Cerebellar cortex (tissue), 1 donor: Measurements from ENCODE around the gene CEP131.
A peak's percentile ranks its signal among the peaks of the same experiment; 100 is the strongest.
"Not testable (repeated sequence)": the region's sequence is repeated elsewhere in the genome, so short reads cannot be mapped to it uniquely, and the experiment has no call there.

ENCODE experiments used
- DNase-seq: peaks from one replicate; pipeline ENCODE4 v3.0.0-alpha.2; 2015; ENCODE audit warnings: low spot score

The CEP131 gene

DNA sequence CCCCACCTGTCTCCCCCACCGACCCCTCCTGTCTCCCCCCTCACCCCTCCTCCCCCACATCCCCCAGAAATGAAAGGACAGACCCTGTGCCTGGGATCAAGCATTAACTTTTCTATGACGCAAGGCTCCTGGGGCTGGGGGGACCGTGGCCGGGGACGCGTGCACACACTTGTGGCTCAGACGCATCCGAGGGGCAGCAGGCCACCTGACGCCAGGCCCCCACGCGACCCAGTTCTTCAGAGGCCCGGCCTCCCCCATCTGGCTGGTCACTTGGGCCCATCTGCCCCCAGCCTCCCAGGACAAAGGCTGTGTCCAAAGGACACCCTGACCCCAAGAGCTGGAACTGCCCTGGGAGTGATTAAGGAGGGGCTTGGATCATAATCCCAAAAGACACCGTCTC lies 71.5 kb downstream of the CEP131 start:
- DNase-seq = no peak

DNA sequence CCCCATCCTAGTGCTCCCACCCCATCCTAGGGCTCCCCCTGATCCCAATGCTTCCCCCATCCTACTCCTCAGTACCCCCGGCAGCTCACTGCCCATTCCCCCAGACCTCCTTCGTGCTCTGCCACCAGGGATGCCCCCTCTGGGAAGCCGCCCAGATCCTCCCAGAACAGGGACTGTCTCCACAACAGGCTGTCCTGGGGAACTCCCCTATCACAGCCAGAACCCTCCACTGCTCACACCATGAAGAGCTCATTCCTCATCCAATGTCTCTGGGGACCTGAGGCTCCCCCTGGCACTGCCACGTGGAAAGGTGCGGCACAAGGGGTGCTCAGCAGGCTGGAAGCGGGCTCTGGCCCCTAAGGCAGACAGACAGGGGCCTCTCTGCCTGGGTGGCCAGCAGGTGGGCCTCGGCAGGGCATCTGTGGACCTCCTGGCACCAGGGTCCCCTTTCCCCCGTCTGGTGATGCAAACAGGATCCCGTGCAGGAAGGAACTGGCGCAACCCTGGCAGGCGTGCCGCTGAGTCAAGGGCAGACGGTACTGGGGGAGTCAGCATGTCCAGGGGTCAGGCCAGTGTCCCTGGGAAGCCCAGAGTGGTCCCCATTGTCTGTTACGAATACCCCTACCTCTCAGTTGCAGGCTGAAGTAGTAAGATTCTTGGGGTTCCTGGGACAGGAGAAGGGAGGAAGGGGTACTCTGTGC lies 72.2 kb downstream of the CEP131 start:
- DNase-seq = no peak

DNA sequence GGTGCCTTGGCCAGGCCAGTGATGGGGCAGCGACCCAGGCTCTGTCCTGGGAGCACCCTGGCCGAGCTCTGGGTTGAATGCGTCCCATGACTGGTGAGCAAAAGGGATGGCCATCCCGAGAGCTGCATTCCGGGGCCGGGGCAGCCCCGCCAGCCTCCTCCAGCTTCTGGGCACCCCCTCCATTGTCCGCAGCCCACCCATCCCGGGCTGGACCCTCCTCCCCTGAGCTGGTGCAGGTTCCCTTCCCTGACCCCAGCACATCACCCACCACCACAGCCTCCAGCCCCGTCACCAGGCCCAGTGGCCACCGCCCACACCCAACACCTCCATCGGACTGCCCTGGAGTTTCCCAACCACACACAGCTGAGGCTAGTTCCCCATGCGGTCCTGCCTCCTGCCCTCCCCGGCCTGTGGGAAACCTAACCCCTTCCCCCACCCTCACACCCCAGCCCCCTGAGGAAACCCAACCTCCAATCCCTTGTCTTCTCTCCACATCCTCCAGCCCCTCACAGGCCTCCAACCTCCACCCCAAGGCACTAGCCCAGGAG lies 73.7 kb downstream of the CEP131 start:
- no peak for DNase-seq

DNA sequence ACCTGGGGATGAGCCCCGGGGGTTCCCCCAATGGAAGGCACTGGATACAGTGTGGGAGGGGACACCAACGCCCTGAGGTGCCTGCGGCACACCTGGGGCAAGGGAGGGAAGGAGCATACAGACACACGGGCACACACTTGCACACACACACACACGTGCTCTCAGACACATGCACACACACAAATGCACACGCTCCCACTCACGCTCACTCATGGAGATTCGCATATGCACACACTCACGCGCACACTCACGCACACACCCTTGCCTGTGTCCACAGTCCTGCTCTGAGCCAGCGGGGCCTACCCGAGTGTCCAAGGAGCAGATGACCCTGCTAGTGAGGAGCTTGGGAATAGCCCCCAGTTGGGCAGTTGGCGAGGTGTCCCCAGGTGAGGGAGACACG lies 74.2 kb downstream of the CEP131 start:
- DNase-seq = no peak

DNA sequence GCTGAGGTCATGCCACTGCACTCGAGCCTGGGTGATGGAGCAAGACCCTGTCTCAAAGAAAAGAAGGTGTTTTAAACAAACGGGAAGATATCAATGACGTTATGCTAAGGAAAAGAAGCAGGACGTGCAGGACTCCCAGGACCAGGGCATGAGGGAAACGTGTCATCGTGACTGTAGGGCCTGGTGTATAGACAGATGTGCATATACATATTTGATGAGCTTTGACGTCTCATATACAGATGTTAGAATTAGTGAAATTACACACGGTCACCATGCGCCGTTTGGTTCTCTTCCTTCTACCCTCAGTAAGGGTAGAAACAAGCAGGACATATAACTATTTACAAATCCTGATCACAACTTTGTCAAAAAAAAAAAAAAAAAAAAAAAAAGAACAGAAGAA lies 75.1 kb downstream of the CEP131 start:
- DNase-seq = no peak

DNA sequence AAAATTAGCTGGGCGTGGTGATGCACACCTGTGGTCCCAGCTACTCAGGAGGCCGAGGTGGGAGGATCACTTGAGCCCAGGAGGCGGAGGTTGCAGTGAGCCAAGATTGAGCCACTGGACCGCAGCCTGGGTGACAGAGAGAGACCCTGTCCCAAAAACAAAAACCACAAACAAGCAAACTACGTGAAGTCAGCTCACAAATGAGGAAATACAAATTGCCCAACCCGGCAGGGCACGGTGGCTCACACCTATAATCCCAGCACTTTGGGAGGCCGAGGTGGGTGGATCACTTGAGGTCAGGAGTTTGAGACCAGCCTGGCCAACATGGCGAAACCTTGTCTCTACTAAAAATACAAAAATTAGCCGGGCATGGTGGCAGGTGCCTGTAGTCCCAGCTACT lies 76.6 kb downstream of the CEP131 start:
- DNase-seq = not testable (repeated sequence)

DNA sequence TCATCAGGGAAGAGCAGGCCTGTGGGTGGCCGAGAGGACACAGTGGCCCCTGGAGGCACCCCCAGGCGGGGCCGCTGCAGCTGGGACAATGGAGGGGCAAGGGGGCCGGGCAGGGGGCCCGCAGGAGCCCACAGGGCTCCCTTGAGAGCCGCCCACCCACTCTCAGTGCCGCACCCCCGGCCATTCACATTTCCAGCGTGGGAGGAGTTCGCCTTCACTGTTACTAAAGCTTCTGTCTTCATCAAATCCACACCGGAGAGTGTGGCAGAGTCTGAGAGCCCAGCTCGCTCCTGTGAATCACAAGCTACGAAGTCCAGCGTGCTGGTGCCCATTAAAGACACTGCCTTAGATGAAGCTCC lies 78.4 kb downstream of the CEP131 start:
- DNase-seq = no peak

DNA sequence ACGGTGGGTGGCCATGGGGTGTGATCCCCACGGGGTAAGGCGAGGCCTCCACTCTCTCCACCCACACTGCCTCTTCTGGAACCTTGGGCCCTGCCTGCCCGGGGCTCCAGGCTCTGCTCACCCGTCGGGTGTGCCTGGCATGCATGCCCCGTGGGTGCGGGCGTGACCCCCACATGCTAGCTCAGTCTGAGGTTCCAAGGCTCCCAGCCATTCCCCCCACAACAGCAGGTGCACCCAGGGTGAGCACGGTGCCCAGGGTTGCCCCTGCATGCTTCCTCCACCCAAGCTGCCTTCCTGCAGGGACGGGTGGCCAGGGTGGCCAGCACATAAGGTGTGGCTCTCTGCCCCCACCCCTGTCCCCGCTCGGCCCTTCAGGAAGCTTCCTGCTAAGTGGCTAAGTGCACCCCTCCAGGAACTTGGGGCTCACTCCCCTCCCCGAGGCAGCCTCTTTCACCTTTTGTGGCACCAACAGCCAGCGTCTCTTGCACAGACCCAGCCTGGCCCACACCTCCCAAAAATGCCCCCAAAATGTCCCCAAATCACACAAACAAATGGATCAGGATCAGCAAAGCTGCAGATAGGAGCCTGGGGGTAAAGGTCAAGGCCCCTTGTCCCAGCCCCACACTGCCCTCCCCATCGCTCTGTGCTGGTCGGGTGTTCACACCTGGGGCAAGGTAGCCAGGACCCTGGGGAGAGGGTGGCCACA lies 78.9 kb downstream of the CEP131 start:
- DNase-seq = no peak

DNA sequence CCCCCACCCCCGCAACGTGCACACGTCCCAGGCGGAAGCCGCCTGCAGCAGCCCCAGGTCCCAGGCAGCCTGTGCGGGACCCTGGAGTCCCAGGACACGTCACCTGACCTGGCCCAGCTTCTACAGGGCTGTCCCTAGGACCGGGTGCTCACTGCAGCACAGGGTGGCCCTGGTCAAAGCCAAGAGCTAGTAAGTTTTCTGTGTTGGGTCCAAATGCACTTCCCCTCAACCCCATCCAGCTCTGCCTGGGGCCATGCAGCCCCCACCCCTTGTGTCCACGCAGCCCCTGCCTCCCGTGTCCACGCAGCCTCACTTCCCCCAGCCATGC lies 79.6 kb downstream of the CEP131 start:
- DNase-seq = no peak

DNA sequence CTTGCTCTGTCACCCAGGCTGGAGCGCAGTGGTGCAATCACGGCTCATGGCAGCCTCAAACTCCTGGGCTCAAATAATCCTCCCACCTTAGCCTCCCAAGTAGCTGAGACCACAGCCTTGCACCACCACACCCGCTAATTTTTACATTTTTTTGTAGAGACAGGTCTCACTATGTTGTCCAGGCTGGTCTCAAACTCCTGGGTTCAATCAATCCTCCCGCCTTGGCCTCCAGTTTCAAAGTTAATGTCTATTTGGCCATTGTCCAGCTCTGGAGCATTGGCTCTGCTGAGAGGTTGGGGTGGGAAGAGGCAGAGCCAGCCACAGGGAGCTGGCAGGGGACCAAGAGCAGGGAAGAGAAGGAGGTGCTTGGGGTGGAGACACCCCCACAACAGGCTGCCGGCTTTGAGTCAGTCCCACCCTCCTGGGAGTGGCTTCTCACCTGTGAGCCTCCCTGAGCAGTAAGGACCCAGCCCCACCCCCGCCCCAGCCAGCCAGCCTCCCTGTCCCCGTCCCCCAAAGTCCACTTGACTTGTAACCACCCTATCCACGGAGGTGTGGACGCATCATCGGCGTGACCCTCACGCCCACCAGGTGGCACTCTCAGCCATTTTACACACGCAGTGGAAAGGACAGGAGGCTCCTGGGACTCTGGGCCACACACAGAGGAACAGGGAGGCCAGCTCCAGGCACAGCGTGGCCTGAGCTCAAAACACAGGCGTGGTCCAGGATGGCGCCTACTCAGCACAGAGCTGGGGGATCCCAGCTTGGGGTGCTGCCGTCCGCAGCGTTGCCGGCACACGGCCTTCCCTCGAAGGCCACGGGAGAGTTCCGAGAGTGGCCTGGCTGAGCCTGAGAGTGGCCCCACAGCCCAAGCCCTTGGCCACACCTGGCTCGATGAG lies 80.2 kb downstream of the CEP131 start:
- DNase-seq = peak; percentile 79

DNA sequence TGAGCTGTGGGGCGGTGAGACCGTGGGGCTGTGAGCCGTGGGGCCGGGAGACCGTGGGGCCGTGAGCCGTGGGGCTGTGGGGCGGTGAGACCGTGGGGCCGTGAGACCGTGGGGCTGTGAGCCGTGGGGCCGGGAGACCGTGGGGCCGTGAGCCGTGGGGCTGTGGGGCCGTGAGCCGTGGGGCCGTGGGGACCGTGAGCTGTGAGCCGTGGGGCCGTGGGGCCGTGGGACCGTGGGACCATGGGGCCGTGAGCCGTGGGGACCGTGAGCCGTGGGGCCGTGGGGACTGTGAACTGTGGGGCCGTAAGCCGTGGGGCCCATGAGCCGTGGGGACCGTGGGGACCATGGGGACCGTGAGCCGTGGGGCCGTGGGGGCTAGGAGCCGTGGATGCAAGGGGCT lies 82.1 kb downstream of the CEP131 start:
- no peak for DNase-seq

DNA sequence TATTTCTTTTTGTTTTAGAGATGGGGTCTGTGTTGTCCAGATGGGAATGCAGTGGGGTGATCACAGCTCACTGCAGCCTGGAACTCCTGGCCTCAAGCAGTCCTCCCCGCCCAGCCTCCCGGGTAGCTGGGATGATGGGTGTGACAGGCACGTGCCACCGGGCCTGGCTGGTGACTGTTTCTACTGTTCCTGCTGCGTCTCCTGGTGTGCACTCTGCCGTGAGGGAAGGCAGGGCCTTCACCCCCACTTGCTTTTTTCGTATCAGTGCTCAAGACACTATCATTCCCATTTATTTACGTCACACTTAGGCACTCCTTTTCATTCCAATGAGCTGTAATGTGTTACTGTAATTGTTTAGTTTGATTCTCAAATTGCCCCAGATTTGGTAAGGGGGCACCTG lies 82.7 kb downstream of the CEP131 start:
- no peak for DNase-seq
